OCI-LY3 (cell line): Measurements from ENCODE around the gene COX6B2.

Experiments
- CTCF ChIP-seq: fragments of 200-600, 300-600 bp; sonication (generic); IDR thresholded peaks from 2 replicates; pipeline ENCODE4 v1.5.1; 2014; ENCODE audit warnings: antibody characterized with exemption, low read length, low read depth
- EZH2phosphoT487 ChIP-seq: fragments of 200-600 bp; shearing (Covaris generic); IDR thresholded peaks from 2 replicates; pipeline ENCODE4 v1.6.1; 2018; ENCODE audit warnings: antibody characterized with exemption, mixed run types, low read depth

- TF ChIP-seq CTCF (no peak), EZH2phosphoT487 (no peak)
Observed at GRCh38 chr19:55302318-55302703, 52.2 kb downstream of the COX6B2 start.
